Measurements from ENCODE around the gene CAMSAP1.
"Not testable (repeated sequence)": the region's sequence is repeated elsewhere in the genome, so short reads cannot be mapped to it uniquely, and the experiment has no call there.

Gene CAMSAP1

GRCh38 chr9:135907431-135908092 lies at the start of gene CAMSAP1:
Gene CAMSAP1 (minus strand): TSS chr9:135907546. CDS start chr9:135907159, 387 bp downstream.
- peak within 1 kb of the TSS; percentile 89 for H3K4me3 ChIP-seq (ENCODE audit: low read length)
- no peak for TF ChIP-seq ZNF274 (IDR thresholded peaks at IDR 0.05; ENCODE audit: low read depth, low read length)

- no peak for TF ChIP-seq ZNF274 (IDR thresholded peaks at IDR 0.05; ENCODE audit: low read depth, low read length)
- no peak overlapping the region for H3K4me3 ChIP-seq (ENCODE audit: low read length)
These were observed 49.4 kb upstream of the CAMSAP1 start for GRCh38 chr9:135956802-135957174.

GRCh38 chr9:135955934-135956801 lies 48.8 kb upstream of the CAMSAP1 start:
- no peak overlapping the region for H3K4me3 ChIP-seq (ENCODE audit: low read length)
- TF ChIP-seq ZNF274 (IDR thresholded peaks at IDR 0.05; ENCODE audit: low read depth, low read length), result no peak

GRCh38 chr9:135952664-135953206 lies 45.4 kb upstream of the CAMSAP1 start:
- TF ChIP-seq ZNF274 (IDR thresholded peaks at IDR 0.05; ENCODE audit: low read depth, low read length), result no peak
- no peak overlapping the region for H3K4me3 ChIP-seq (ENCODE audit: low read length)

- no peak overlapping the region for H3K4me3 ChIP-seq (ENCODE audit: low read length)
- TF ChIP-seq ZNF274 (IDR thresholded peaks at IDR 0.05; ENCODE audit: low read depth, low read length), result no peak
These were observed 44.7 kb upstream of the CAMSAP1 start for GRCh38 chr9:135951889-135952663.

GRCh38 chr9:135951310-135951709 lies 44.0 kb upstream of the CAMSAP1 start:
- H3K4me3 ChIP-seq (ENCODE audit: low read length), result not testable (repeated sequence)

GRCh38 chr9:135950841-135951240 lies 43.5 kb upstream of the CAMSAP1 start:
- H3K4me3 ChIP-seq (ENCODE audit: low read length), result not testable (repeated sequence)

GRCh38 chr9:135950135-135950682 lies 42.9 kb upstream of the CAMSAP1 start:
- no peak for TF ChIP-seq ZNF274 (IDR thresholded peaks at IDR 0.05; ENCODE audit: low read depth, low read length)
- no peak overlapping the region for H3K4me3 ChIP-seq (ENCODE audit: low read length)

GRCh38 chr9:135949501-135950134 lies 42.3 kb upstream of the CAMSAP1 start:
- TF ChIP-seq ZNF274 (IDR thresholded peaks at IDR 0.05; ENCODE audit: low read depth, low read length), result no peak
- no peak overlapping the region for H3K4me3 ChIP-seq (ENCODE audit: low read length)

GRCh38 chr9:135948968-135949367 lies 41.6 kb upstream of the CAMSAP1 start:
- no peak for TF ChIP-seq ZNF274 (IDR thresholded peaks at IDR 0.05; ENCODE audit: low read depth, low read length)
- H3K4me3 ChIP-seq (ENCODE audit: low read length), result no peak overlapping the region

- TF ChIP-seq ZNF274 (IDR thresholded peaks at IDR 0.05; ENCODE audit: low read depth, low read length), result no peak
These were observed 41.1 kb upstream of the CAMSAP1 start for GRCh38 chr9:135948446-135948845.

GRCh38 chr9:135947582-135947981 lies 40.2 kb upstream of the CAMSAP1 start:
- TF ChIP-seq ZNF274 (IDR thresholded peaks at IDR 0.05; ENCODE audit: low read depth, low read length), result no peak
- no peak overlapping the region for H3K4me3 ChIP-seq (ENCODE audit: low read length)

More at GRCh38 chr9:135948446-135948845, 41.1 kb upstream of the CAMSAP1 start:
- no peak overlapping the region for H3K4me3 ChIP-seq (ENCODE audit: low read length)

- not testable (repeated sequence) for H3K4me3 ChIP-seq (ENCODE audit: low read length)
These were observed 39.8 kb upstream of the CAMSAP1 start for GRCh38 chr9:135947105-135947504.

All from GM08714 (cell line).